SU-DHL-6 (cell line): Measurements from ENCODE around the gene GPR55.

Experiments used
- CTCF ChIP-seq: fragments of 200-600 bp; sonication (generic); IDR thresholded peaks from one replicate; pipeline ENCODE4 v1.5.1; 2017; ENCODE audit warnings: antibody characterized with exemption, mild to moderate bottlenecking, low read length, moderate library complexity; ENCODE audit not compliant: insufficient read depth, poor library complexity, severe bottlenecking
- EZH2phosphoT487 ChIP-seq: fragments of 200-600 bp; sonication (generic), shearing (Covaris generic); conservative IDR thresholded peaks from 2 replicates; pipeline ENCODE4 v1.6.1; 2018; ENCODE audit warnings: mild to moderate bottlenecking, antibody characterized with exemption, low read length, moderate library complexity, mixed read lengths

DNA sequence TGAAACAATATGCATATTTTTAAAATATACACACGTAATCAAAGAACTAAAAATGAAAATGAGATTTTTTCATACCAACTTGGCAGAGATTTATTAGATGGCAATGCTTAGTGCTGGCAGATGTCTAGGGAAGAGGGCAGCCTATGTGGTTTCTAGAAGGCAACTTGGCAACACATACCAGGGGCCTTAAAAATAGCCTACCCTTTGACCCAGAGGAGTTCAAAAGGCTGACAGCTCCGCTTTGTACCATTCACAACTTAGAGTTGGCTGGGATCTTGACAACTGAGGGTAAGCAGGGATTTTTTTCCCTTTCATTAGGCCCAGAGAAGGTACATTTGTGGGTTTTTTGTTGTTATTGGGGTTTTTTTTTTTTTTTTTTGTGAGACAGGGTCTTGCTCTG lies 26.4 kb upstream of the GPR55 start:
- TF ChIP-seq CTCF (no peak), EZH2phosphoT487 (no peak)
